Caco-2 (cell line): ENCODE results near the gene RIMKLB. TPM values are rescaled to one million over a fixed set of nuclear protein-coding genes. Genes with fewer than 3 reads are reported as not detected.

Experiments
- BruUV-seq: library from RNA; stranded (reverse); fragments of 400-500 nt; replicated peaks from 2 replicates; lab custom pipeline; 2021; lab: Mats Ljungman, UMichigan
- CTCF ChIA-PET: fragments of 300-600 bp; sonication (Branson Sonifier 250); formaldehyde crosslinking; loops from one replicate; lab custom pipeline; 2022; ENCODE audit warnings: antibody characterized with exemption; lab: Charles Lee
- POLR2A ChIA-PET: fragments of 300-600 bp; sonication (Branson Sonifier 250); formaldehyde crosslinking; loops from one replicate; lab custom pipeline; 2022; ENCODE audit warnings: antibody characterized with exemption; lab: Charles Lee
- DNase-seq, 2 experiments: peaks; one replicate each; pipeline versions ENCODE4 v3.0.0 to v3.0.0-alpha.2; 2020 to 2022
- H3K27me3 ChIP-seq: replicated peaks from 2 replicates; pipeline ENCODE4 v1.6.0; 2011; ENCODE audit warnings: low read length; ENCODE audit not compliant: control insufficient read depth, insufficient read depth
- H3K36me3 ChIP-seq: 2 replicates; pipeline ENCODE4 v1.5.1; 2011; ENCODE audit warnings: low read length; ENCODE audit not compliant: control insufficient read depth, insufficient read depth
- H3K4me1 ChIP-seq: fragments of 250-450 bp; sonication (Bioruptor Pico); 2 replicates; pipeline ENCODE4 v1.5.1; 2020; ENCODE audit warnings: mild to moderate bottlenecking
- H3K4me3 ChIP-seq: 2 replicates; pipeline ENCODE4 v1.5.1; 2011; ENCODE audit warnings: low read depth, mild to moderate bottlenecking, control low read depth, low read length
- H3K9me3 ChIP-seq: fragments of 250-450 bp; sonication (Bioruptor Pico); 2 replicates; pipeline ENCODE4 v1.5.1; 2020; ENCODE audit warnings: mild to moderate bottlenecking, moderate library complexity
- H3K27ac Mint-ChIP-seq: one replicate; pipeline ENCODE4 v1.8.0; 2022; ENCODE audit warnings: mixed read lengths; ENCODE audit not compliant: unreplicated experiment
- H3K27me3 Mint-ChIP-seq: one replicate; pipeline ENCODE4 v1.8.0; 2022; ENCODE audit warnings: mixed read lengths; ENCODE audit not compliant: insufficient read depth, unreplicated experiment
- H3K36me3 Mint-ChIP-seq: one replicate; pipeline ENCODE4 v1.8.0; 2022; ENCODE audit warnings: mild to moderate bottlenecking, mixed read lengths; ENCODE audit not compliant: insufficient read depth, unreplicated experiment
- H3K4me1 Mint-ChIP-seq: one replicate; pipeline ENCODE4 v1.8.0; 2022; ENCODE audit warnings: low read depth, mixed read lengths; ENCODE audit not compliant: unreplicated experiment
- H3K4me3 Mint-ChIP-seq: one replicate; pipeline ENCODE4 v1.8.0; 2022; ENCODE audit warnings: mild to moderate bottlenecking, moderate library complexity, mixed read lengths; ENCODE audit not compliant: unreplicated experiment
- H3K9me3 Mint-ChIP-seq: one replicate; pipeline ENCODE4 v1.8.0; 2022; ENCODE audit warnings: mixed read lengths; ENCODE audit not compliant: unreplicated experiment
- intact Hi-C: fragments of 100-400 bp; cut with micrococcal nuclease; formaldehyde crosslinking; loops from one replicate; pipeline ENCODE4 v1.10.0; 2022; ENCODE audit not compliant: unreplicated experiment
- total RNA-seq: library from RNA; stranded (reverse); gene quantifications from 2 replicates; pipeline ENCODE4 v1.2.3, GENCODE V29; 2022
- TF ChIP-seq, protein P1 (sequence below), 2 experiments: fragments of 200-600 bp in 1 of 2; IDR thresholded peaks; 1 replicate in 1 of 2; 2 replicates in 1 of 2; pipeline versions ENCODE4 v1.5.1 to v1.8.0; 2011 to 2022; ENCODE audit warnings: antibody characterized with exemption in 1 of 2, control low read depth in 1 of 2, inconsistent platforms in 1 of 2, low read depth in 1 of 2, low read length in 1 of 2, mild to moderate bottlenecking in 1 of 2, moderate library complexity in 1 of 2; ENCODE audit not compliant: insufficient read depth in 1 of 2, severe bottlenecking in 1 of 2, unreplicated experiment in 1 of 2

The RIMKLB gene
- total RNA-seq, 1 experiment from 2014 or later, result 3.3 TPM

DNA sequence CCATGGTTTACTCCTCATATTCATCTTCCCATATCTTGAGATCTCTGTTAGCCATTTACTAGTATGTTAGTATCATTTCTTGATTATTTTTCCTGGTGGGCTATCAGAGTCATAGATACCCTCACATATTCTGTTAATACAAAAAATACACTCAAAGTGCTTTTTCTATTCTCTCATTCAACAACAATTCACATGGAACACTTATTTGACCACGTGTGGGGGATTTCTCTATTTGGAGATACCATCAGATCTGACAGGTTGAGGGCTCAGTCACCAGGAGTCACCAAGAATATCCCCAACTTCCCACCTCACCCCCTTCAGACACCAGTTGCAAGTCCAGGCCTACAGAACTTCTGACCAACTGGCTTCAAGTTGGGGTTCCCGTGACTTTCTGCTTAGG, 72.7 kb downstream of the RIMKLB start:
- intact Hi-C loops, result no loop called here
- POLR2A ChIA-PET, result no interaction called here
- H3K27me3 ChIP-seq, result no peaks in the 10 kb centered on the region
- Mint-ChIP-seq H3K36me3 (no peaks in the 10 kb centered on the region), H3K27me3 (peaks cover 18% of the 10 kb centered on the region), H3K27ac (no peak overlapping the region), H3K4me1 (no peaks in the 10 kb centered on the region), H3K9me3 (no peaks in the 10 kb centered on the region), H3K4me3 (no peak overlapping the region)
- CTCF ChIA-PET, result no interaction called here
- H3K4me1 ChIP-seq, result no peaks in the 10 kb centered on the region
- no peak overlapping the region for H3K4me3 ChIP-seq
- BruUV-seq, result no TSS peak
- TF ChIP-seq, protein P1, sequence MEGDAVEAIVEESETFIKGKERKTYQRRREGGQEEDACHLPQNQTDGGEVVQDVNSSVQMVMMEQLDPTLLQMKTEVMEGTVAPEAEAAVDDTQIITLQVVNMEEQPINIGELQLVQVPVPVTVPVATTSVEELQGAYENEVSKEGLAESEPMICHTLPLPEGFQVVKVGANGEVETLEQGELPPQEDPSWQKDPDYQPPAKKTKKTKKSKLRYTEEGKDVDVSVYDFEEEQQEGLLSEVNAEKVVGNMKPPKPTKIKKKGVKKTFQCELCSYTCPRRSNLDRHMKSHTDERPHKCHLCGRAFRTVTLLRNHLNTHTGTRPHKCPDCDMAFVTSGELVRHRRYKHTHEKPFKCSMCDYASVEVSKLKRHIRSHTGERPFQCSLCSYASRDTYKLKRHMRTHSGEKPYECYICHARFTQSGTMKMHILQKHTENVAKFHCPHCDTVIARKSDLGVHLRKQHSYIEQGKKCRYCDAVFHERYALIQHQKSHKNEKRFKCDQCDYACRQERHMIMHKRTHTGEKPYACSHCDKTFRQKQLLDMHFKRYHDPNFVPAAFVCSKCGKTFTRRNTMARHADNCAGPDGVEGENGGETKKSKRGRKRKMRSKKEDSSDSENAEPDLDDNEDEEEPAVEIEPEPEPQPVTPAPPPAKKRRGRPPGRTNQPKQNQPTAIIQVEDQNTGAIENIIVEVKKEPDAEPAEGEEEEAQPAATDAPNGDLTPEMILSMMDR (IDR thresholded peaks at IDR 0.05; ENCODE audit: insufficient read depth in 1 of 2, low read depth in 1 of 2, low read length in 1 of 2, severe bottlenecking in 1 of 2, unreplicated experiment in 1 of 2), result no peak
- no peak for DNase-seq
- H3K9me3 ChIP-seq, result no peaks in the 10 kb centered on the region
- no peaks in the 10 kb centered on the region for H3K36me3 ChIP-seq

DNA sequence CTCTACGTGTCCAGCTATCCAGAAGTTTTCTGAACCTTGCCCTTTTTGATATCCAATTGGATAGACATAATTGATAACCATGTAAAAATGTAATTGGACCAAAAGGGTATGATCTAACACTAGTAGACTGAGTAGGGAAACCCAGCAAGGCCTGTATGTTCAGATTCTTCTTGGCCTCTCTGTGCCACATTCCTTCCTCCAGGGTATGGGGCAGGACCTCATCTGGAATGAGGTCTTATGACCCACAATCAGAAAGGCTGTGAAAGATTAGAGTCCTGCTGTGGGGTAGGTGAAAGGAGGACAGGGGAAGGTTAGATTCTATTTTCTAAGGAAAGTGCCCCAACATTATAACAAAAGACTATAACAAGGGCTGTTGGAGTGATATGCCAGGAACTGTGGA, 73.3 kb downstream of the RIMKLB start:
- POLR2A ChIA-PET, result no interaction called here
- peak in 1 of 2 experiments; percentile 22 for DNase-seq
- CTCF ChIA-PET, result no interaction called here
- Histone ChIP-seq H3K27me3 (no peaks in the 10 kb centered on the region), H3K36me3 (no peaks in the 10 kb centered on the region), H3K4me1 (no peaks in the 10 kb centered on the region), H3K9me3 (no peaks in the 10 kb centered on the region), H3K4me3 (no peak overlapping the region)
- BruUV-seq, result no TSS peak
- Mint-ChIP-seq H3K4me3 (no peak overlapping the region), H3K27me3 (peaks cover 18% of the 10 kb centered on the region), H3K27ac (no peak overlapping the region), H3K36me3 (no peaks in the 10 kb centered on the region), H3K9me3 (no peaks in the 10 kb centered on the region), H3K4me1 (no peaks in the 10 kb centered on the region)
- intact Hi-C loops, result no loop called here
- TF ChIP-seq, protein P1 (IDR thresholded peaks at IDR 0.05; ENCODE audit: insufficient read depth in 1 of 2, low read depth in 1 of 2, low read length in 1 of 2, severe bottlenecking in 1 of 2, unreplicated experiment in 1 of 2), result peak in 1 of 2 experiments; percentile 39

DNA sequence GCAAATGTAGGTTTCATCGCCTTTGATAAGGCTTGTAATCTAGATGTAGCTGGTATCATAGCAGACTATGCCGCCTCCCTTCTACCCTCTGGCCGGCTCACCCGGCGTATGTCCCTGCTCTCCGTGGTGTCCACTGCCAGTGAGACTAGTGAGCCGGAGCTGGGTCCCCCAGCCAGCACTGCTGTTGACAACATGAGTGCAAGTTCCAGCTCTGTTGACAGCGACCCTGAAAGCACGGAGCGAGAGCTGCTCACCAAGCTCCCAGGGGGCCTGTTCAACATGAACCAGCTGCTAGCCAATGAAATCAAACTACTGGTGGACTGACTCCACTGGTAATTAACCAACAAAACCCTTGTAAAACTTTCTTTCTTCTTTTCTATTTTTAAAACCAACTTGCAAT, 75.7 kb downstream of the RIMKLB start:
- BruUV-seq, result no TSS peak
- H3K27me3 ChIP-seq, result no peaks in the 10 kb centered on the region
- no peaks in the 10 kb centered on the region for H3K4me1 ChIP-seq
- ChIA-PET POLR2A (no interaction called here), CTCF (no interaction called here)
- DNase-seq, result no peak
- TF ChIP-seq, protein P1 (IDR thresholded peaks at IDR 0.05; ENCODE audit: insufficient read depth in 1 of 2, low read depth in 1 of 2, low read length in 1 of 2, severe bottlenecking in 1 of 2, unreplicated experiment in 1 of 2), result no peak
- no peak overlapping the region for H3K27ac Mint-ChIP-seq
- intact Hi-C loops, result no loop called here
- no peak overlapping the region for H3K4me3 ChIP-seq
- no peaks in the 10 kb centered on the region for H3K36me3 ChIP-seq
- no peak overlapping the region for H3K4me3 Mint-ChIP-seq
- H3K36me3 Mint-ChIP-seq, result no peaks in the 10 kb centered on the region
- no peaks in the 10 kb centered on the region for H3K9me3 ChIP-seq
- no peaks in the 10 kb centered on the region for H3K4me1 Mint-ChIP-seq
- no peaks in the 10 kb centered on the region for H3K9me3 Mint-ChIP-seq
- peaks cover 15% of the 10 kb centered on the region for H3K27me3 Mint-ChIP-seq
